GM13976 (cell line): ENCODE data around the gene RPL18A.
A peak's percentile ranks its signal among the peaks of the same experiment; 100 is the strongest.
"Not testable (repeated sequence)": the region's sequence is repeated elsewhere in the genome, so short reads cannot be mapped to it uniquely, and the experiment has no call there.

Source experiments
- DNase-seq: peaks from one replicate; pipeline ENCODE4 v3.0.0; 2012; ENCODE audit warnings: low spot score
- in situ Hi-C: fragments of 300-500 bp; cut with MboI; formaldehyde crosslinking; loops from one replicate; pipeline ENCODE4 v1.12.0; 2022; ENCODE audit warnings: low sequenced_read_pairs, mixed read lengths, inconsistent platforms; ENCODE audit not compliant: unreplicated experiment
- TF ChIP-seq, protein P1 (sequence below): IDR thresholded peaks from 2 replicates; pipeline ENCODE4 v1.5.1; 2012; ENCODE audit warnings: borderline replicate concordance, mild to moderate bottlenecking; ENCODE audit not compliant: insufficient read depth; ENCODE audit errors: extremely low read depth, missing control alignments, control extremely low read depth

RPL18A gene

DNA sequence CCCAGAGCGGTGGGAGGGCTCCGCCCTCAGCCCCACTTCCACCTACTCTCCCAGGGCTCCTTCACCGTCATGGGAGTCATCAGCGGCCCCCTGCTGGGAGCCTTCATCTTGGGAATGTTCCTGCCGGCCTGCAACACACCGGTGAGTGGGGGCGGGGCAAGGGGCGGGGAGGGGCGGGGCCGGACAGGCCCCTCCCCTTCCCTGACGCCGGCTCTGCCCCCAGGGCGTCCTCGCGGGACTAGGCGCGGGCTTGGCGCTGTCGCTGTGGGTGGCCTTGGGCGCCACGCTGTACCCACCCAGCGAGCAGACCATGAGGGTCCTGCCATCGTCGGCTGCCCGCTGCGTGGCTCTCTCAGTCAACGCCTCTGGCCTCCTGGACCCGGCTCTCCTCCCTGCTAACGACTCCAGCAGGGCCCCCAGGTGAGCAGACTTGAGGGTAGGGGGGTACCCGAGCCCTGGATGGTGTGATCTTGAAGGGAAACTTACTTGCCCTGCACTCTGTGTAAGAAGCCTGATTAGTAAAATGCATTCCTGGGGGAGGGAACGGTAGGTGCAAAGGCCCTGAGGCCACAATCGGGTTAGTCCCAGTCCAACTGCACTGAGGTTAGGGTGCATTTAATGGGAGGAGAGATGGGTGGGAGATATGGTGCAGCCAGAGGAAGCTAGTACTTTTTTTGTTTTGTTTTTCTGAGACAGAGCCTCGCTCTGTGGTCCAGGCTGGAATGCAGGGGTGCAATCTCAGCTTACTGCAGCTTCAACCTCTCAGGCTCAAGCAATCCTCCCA is 24.1 kb downstream of the RPL18A start:
- TF ChIP-seq, protein P1, sequence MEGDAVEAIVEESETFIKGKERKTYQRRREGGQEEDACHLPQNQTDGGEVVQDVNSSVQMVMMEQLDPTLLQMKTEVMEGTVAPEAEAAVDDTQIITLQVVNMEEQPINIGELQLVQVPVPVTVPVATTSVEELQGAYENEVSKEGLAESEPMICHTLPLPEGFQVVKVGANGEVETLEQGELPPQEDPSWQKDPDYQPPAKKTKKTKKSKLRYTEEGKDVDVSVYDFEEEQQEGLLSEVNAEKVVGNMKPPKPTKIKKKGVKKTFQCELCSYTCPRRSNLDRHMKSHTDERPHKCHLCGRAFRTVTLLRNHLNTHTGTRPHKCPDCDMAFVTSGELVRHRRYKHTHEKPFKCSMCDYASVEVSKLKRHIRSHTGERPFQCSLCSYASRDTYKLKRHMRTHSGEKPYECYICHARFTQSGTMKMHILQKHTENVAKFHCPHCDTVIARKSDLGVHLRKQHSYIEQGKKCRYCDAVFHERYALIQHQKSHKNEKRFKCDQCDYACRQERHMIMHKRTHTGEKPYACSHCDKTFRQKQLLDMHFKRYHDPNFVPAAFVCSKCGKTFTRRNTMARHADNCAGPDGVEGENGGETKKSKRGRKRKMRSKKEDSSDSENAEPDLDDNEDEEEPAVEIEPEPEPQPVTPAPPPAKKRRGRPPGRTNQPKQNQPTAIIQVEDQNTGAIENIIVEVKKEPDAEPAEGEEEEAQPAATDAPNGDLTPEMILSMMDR, result no peak
- in situ Hi-C loops, result no loop called here
- no peak for DNase-seq

DNA sequence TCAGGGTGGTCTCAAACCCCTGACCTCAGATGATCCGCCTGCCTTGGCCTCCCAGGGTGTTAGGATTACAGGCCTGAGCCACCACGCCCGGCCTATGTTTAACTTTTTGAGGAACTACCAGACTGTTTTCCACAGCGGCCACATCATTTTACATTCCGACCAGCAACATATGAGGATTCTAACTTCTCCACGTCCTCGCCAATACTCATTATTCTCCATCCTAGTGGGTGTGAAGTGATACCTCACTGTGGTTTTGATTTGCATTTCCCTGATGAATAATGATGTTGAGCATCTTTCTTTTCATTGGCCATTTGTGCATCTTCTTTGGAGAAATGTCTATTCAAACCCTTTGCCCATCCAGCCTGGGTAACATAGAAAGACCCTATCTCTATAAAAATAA is 26.8 kb downstream of the RPL18A start:
- no peak for DNase-seq
- TF ChIP-seq, protein P1, result no peak
- in situ Hi-C loops, result no loop called here

DNA sequence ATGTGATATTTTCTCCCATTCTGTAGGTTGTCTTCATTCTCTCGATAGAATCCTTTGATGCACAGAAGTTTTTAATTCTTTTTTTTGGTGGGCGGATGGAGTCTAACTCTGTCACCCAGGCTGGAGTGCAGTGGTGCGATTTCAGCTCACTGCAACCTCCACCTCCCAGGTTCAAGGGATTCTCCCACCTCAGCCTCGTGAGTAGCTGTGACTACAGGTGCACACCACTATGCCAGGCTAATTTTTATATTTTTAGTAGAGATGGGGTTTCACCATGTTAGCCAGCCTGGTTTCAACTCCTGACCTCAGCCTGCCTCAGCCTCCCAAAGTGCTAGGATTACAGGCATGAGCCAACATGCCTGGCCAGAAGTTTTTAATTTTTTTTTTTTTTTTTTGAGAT is 27.5 kb downstream of the RPL18A start:
- DNase-seq, in situ Hi-C loops: not testable (repeated sequence)

DNA sequence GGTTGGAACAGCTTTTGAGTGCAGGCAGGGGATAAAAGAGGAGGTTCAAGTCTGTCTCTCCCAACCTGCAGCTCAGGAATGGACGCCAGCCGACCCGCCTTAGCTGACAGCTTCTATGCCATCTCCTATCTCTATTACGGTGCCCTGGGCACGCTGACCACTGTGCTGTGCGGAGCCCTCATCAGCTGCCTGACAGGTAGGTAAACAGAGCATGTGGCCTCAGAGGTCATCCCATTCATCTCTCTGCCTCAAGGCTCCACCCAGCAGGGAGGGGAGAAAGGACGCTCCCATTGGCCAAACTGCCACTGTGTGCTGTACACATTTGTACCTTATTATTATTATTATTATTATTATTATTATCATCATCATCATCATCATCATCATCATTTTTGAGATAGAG is 28.6 kb downstream of the RPL18A start:
- TF ChIP-seq, protein P1, result no peak
- no peak for DNase-seq
- in situ Hi-C loops, result no loop called here

DNA sequence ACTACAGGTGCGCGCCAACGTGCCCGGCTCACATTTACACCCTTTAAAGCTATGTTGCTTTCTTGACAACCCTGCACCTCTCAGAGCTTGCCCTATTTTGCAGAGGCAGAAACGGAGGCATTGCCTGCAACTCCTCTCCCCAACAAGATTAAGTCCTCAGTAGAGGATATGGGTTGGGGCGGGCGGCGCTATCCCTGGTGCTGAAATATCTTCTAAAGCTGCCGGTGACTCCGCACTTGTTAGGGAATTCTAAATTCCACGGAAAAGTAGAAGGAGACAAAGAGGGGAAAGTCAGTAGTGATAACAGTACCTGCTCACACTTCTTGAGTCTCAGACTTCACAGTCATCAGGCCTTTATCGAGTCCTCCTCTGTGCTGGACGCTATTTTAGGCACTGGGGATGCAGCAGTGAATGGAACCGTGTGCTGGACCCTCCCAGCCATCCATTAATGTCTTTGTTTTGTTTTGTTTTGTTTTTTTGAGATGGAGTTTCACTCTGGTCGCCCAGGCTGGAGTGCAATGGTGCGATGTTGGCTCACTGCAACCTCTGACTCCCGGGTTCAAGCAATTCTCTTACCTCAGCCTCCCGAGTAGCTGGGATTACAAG is 30.0 kb downstream of the RPL18A start:
- TF ChIP-seq, protein P1, result no peak
- in situ Hi-C loops, result no loop called here
- DNase-seq, result peak; percentile 49

DNA sequence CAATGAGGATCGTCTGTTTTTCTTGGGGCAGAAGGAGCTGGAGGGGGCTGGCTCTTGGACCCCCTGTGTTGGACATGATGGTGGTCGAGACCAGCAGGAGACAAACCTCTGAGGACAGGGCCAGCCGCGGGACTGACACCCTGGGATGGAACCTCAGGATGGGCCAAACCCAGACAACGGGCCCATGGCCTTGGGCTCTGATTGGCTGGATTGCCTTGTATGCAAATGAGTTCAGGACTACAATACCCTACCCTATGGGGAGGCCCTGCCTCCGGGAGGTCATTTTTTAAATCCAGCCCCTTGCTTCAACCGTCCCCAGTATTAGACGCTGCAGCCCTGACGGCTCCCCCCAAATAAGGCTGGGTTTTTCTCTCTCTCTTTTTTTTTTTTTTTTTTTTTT is 34.1 kb downstream of the RPL18A start:
- TF ChIP-seq, protein P1, result no peak
- in situ Hi-C loops, result no loop called here
- peak; percentile 6 for DNase-seq

DNA sequence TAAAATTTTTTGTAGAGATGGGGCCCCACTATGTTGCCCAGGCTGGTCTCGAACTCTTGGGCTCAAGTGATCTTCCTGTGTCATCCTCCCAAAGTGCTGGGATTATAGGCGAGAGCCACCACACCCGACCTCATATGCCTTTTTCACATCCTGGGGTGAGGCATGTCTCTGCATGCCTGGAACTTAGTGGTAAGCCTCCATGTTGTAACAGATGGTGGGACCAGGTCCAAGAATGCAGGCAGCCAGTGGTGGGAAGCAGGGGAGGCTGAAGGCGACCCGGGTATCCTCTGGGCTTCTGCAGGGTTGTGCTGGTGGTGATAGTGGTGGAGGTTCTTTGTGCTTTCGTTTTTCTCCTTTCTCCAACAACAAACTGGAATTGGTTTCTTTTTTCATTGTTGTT is 43.0 kb downstream of the RPL18A start:
- TF ChIP-seq, protein P1, result no peak
- DNase-seq, result peak; percentile 6
- in situ Hi-C loops, result no loop called here
